Esophagus muscularis mucosa (tissue), 4 donors: Measurements from ENCODE around the gene FBH1. TPM values are rescaled to one million over a fixed set of nuclear protein-coding genes. Genes with fewer than 3 reads are reported as not detected.
"Not testable (repeated sequence)": the region's sequence is repeated elsewhere in the genome, so short reads cannot be mapped to it uniquely, and the experiment has no call there.

Experiments used
- DNase-seq: peaks from one replicate; pipeline ENCODE4 v3.0.0-alpha.2; 2017; ENCODE audit errors: extremely low spot score
- H3K27ac ChIP-seq, 4 donors: fragments of 200-600 bp; sonication (generic); replicated peaks in 1 of 4; 1 replicate in 3 of 4; 2 replicates in 1 of 4; pipeline ENCODE4 v1.5.1; 2016 to 2019; ENCODE audit warnings: mild to moderate bottlenecking in 1 of 4
- H3K27me3 ChIP-seq, 4 donors: fragments of 200-600 bp; sonication (generic); one replicate each; pipeline versions ENCODE4 v1.5.1 to v1.6.0; 2016 to 2019
- H3K36me3 ChIP-seq, 4 donors: fragments of 200-600 bp; sonication (generic); one replicate each; pipeline ENCODE4 v1.5.1; 2016 to 2019
- H3K4me1 ChIP-seq, 4 donors: fragments of 200-600 bp; sonication (generic); one replicate each; pipeline ENCODE4 v1.5.1; 2016 to 2019
- H3K4me3 ChIP-seq, 4 donors: fragments of 200-600 bp; sonication (generic); 1 replicate in 2 of 4; 2 replicates in 2 of 4; pipeline ENCODE4 v1.5.1; 2016 to 2019; ENCODE audit warnings: mild to moderate bottlenecking in 4 of 4, moderate library complexity in 1 of 4
- H3K9me3 ChIP-seq, 4 donors: fragments of 200-600 bp; sonication (generic); 1 replicate in 3 of 4; 2 replicates in 1 of 4; pipeline ENCODE4 v1.5.1; 2016 to 2019
- CTCF ChIP-seq, 3 experiments: fragments of 200-600 bp in 2 of 3; fragments of 450-650 bp in 1 of 3; sonication (generic) in 2 of 3; IDR thresholded peaks; one replicate each; pipeline ENCODE4 v1.5.1; 2017 to 2019; ENCODE audit warnings: antibody characterized with exemption in 3 of 3, mild to moderate bottlenecking in 2 of 3, moderate library complexity in 1 of 3
- EP300 ChIP-seq: sonication (generic); formaldehyde crosslinking; IDR thresholded peaks from one replicate; pipeline ENCODE4 v1.6.1; 2017; ENCODE audit warnings: antibody characterized with exemption
- POLR2A ChIP-seq: fragments of 450-650 bp; IDR thresholded peaks from one replicate; pipeline ENCODE4 v1.6.1; 2017; ENCODE audit warnings: antibody characterized with exemption, moderate library complexity, mild to moderate bottlenecking, low read depth
- POLR2AphosphoS5 ChIP-seq, 2 donors: sonication (generic); formaldehyde crosslinking; IDR thresholded peaks; one replicate each; pipeline ENCODE4 v1.6.1; 2017; ENCODE audit warnings: antibody characterized with exemption in 2 of 2
- WGBS: methylation state at CpG from one replicate; pipeline ENCODE4 v1.1.5; 2018; 5-methylcytosine and 5-hydroxymethylcytosine counted together
- intact Hi-C: fragments of 100-400 bp; cut with DNase I; formaldehyde crosslinking; loops from one replicate; pipeline ENCODE4 v1.15.1; 2023
- total RNA-seq, 4 donors: library from RNA; depleted of rRNA; stranded (reverse); fragments of >200 nt; gene quantifications; one replicate each; pipeline versions ENCODE4 v1.1.0 to v1.2.1, GENCODE V29; 2016

The FBH1 gene
- total RNA-seq, 4 donors from 2014 or later: 90.3 to 93.0 (median 92.3) TPM

- no peak for DNase-seq
- H3K36me3 ChIP-seq: peaks cover 0 to 1% (median under 1%) of the 10 kb centered on the region in 4 donors
- no peak overlapping the region for H3K27ac ChIP-seq
- peaks cover 0 to 3% (median 0%) of the 10 kb centered on the region in 4 donors for H3K4me1 ChIP-seq
- no peaks in the 10 kb centered on the region for H3K9me3 ChIP-seq
- H3K27me3 ChIP-seq: no peaks in the 10 kb centered on the region
- no peak overlapping the region for H3K4me3 ChIP-seq
- intact Hi-C loops: no loop called here
- TF ChIP-seq CTCF (IDR thresholded peaks at IDR 0.05) (no peak), POLR2A (no peak), POLR2AphosphoS5 (IDR thresholded peaks at IDR 0.05) (no peak), EP300 (no peak)
- 94% methylated on average over 3 of the region's 3 CpGs for WGBS
These were observed 20.9 kb upstream of the FBH1 start for GRCh38 chr10:5869156-5869555.

GRCh38 chr10:5871596-5871995 is 18.4 kb upstream of the FBH1 start:
- TF ChIP-seq EP300 (no peak), POLR2A (no peak)
- Histone ChIP-seq H3K27me3 (no peaks in the 10 kb centered on the region), H3K4me1 (peaks cover 0 to 3% (median 0%) of the 10 kb centered on the region in 4 donors), H3K4me3 (no peak overlapping the region), H3K27ac (no peak overlapping the region), H3K36me3 (peaks cover 0 to 24% (median 20%) of the 10 kb centered on the region in 4 donors), H3K9me3 (no peaks in the 10 kb centered on the region)
- DNase-seq: no peak
- intact Hi-C loops: loop anchor here (5.0 to 10.0 kb wide), 3 partner anchors 59 to 237 kb away; partner anchors contain the start of genes GDI2 and TASOR2
- WGBS: 53% methylated on average over 5 of the region's 5 CpGs

- intact Hi-C loops: loop anchor here (5.0 to 10.0 kb wide), 3 partner anchors 61 to 239 kb away; partner anchors contain the start of genes GDI2 and TASOR2
- WGBS: 49% methylated on average over 9 of the region's 9 CpGs
- Histone ChIP-seq H3K27ac (no peak overlapping the region), H3K36me3 (peaks cover 10 to 44% (median 39%) of the 10 kb centered on the region in 4 donors), H3K4me1 (peaks cover 0 to 3% (median 0%) of the 10 kb centered on the region in 4 donors), H3K9me3 (no peaks in the 10 kb centered on the region), H3K27me3 (no peaks in the 10 kb centered on the region), H3K4me3 (no peak overlapping the region)
- peak; percentile 94 for DNase-seq
- no peak for TF ChIP-seq POLR2A
- no peak for TF ChIP-seq POLR2AphosphoS5 (IDR thresholded peaks at IDR 0.05)
- peak; percentile 76 to 79 (median 79) for TF ChIP-seq CTCF (IDR thresholded peaks at IDR 0.05)
- TF ChIP-seq EP300: no peak
These were observed 16.5 kb upstream of the FBH1 start for GRCh38 chr10:5873515-5873995.

GRCh38 chr10:5876181-5876768 is 13.8 kb upstream of the FBH1 start:
- peaks cover 0 to 3% (median 0%) of the 10 kb centered on the region in 4 donors for H3K4me1 ChIP-seq
- 64% methylated on average over 14 of the region's 14 CpGs for WGBS
- H3K9me3 ChIP-seq: no peaks in the 10 kb centered on the region
- peaks cover 21 to 69% (median 59%) of the 10 kb centered on the region in 4 donors for H3K36me3 ChIP-seq
- DNase-seq: no peak
- peak overlapping the region in 1 of 4 donors; percentile 26 for H3K27ac ChIP-seq
- intact Hi-C loops: loop anchor here (10.0 kb wide), 2 partner anchors 191 to 241 kb away; partner anchors contain the start of gene TASOR2
- H3K27me3 ChIP-seq: no peaks in the 10 kb centered on the region
- TF ChIP-seq CTCF (IDR thresholded peaks at IDR 0.05) (no peak), EP300 (no peak), POLR2A (no peak), POLR2AphosphoS5 (IDR thresholded peaks at IDR 0.05) (no peak)
- H3K4me3 ChIP-seq: no peak overlapping the region

GRCh38 chr10:5877041-5877440 is 13.0 kb upstream of the FBH1 start:
- H3K36me3 ChIP-seq: peaks cover 26 to 77% (median 64%) of the 10 kb centered on the region in 4 donors
- intact Hi-C loops: loop anchor here (10.0 kb wide), 2 partner anchors 192 to 242 kb away; partner anchors contain the start of gene TASOR2
- not testable (repeated sequence) for H3K27ac ChIP-seq, H3K4me3 ChIP-seq, H3K4me1 ChIP-seq, H3K9me3 ChIP-seq, H3K27me3 ChIP-seq, DNase-seq
- WGBS: 86% methylated on average over 7 of the region's 7 CpGs
